AG10803 (cell line): ENCODE results near the gene NEDD4L.

ENCODE experiments used
- DNase-seq: peaks from one replicate; pipeline ENCODE4 v3.0.0; 2010; ENCODE audit warnings: low read depth
- H3K4me3 ChIP-seq: 2 replicates; pipeline ENCODE4 v1.5.1; 2011; ENCODE audit warnings: mild to moderate bottlenecking, low read length, control low read depth
- CTCF ChIP-seq: conservative IDR thresholded peaks from 2 replicates; pipeline ENCODE4 v1.5.1; 2011; ENCODE audit warnings: mild to moderate bottlenecking, low read length, control low read depth, inconsistent platforms

The NEDD4L gene

DNA sequence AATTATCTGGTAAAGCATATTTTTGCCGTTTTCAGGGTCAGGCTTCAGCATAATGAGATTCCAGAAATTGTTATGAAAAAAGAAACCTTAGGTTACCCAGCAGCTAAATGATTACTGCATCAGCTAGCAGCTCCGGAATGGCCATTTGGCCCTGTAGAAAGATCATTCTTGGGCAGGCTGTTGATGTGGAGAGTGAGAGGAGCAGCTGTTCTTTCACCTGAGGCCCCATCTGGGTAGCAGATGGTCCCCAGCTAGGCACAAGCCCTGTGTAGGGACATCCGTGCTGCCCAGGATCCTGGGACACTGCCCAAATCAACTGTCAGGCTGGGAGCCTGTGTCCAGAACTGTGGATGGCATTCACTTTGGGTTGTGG is 61.8 kb downstream of the NEDD4L start:
- DNase-seq, result peak; percentile 8
- no peak for TF ChIP-seq CTCF
- no peak overlapping the region for H3K4me3 ChIP-seq

- TF ChIP-seq CTCF, result no peak
Measured at GRCh38 chr18:58106289-58107070, 62.5 kb downstream of the NEDD4L start.

DNA sequence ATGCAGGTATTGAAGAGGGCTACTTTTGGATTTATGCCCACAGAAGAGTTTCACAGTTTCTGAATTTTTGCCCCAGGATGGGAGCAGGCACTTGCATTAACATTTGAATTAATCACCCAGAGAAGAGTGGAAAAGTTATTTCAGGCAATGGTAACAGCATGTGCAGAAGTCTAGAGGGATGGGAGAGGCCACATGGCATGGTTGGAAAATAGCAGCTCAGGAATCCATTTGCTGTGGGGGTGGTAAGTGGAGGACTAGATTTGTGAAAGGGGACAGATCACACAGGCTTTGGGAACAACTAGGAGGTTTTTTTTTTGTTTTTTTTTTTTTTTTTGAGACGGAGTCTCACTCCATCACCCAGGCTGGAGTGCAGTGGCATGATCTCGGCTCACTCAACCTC is 65.2 kb downstream of the NEDD4L start:
- no peak for TF ChIP-seq CTCF
- no peak overlapping the region for H3K4me3 ChIP-seq
- no peak for DNase-seq

More at GRCh38 chr18:58106289-58107070, 62.5 kb downstream of the NEDD4L start:
- no peak overlapping the region for H3K4me3 ChIP-seq
- DNase-seq, result no peak

- no peak for DNase-seq
- TF ChIP-seq CTCF, result no peak
- no peak overlapping the region for H3K4me3 ChIP-seq
Measured at GRCh38 chr18:58110398-58110797, 66.4 kb downstream of the NEDD4L start.

DNA sequence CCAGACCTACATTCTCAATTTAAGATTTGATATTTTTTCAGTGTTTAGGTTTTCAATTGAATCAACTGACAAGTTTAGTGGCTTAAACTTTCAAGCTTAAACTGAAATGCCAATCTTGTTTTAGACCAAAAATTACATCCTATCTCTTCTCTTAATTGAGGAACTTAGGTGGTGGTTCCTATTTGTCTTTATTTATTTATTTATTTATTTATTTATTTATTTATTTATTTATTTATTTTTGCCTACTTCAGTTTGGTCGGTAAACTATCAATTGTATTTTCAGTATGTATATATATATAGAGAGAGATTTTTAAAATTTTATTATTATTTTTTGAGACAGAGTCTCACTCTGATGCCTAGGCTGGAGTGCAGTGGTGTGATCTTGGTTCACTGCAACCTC is 68.1 kb downstream of the NEDD4L start:
- DNase-seq, result no peak
- H3K4me3 ChIP-seq, result no peak overlapping the region
- no peak for TF ChIP-seq CTCF

DNA sequence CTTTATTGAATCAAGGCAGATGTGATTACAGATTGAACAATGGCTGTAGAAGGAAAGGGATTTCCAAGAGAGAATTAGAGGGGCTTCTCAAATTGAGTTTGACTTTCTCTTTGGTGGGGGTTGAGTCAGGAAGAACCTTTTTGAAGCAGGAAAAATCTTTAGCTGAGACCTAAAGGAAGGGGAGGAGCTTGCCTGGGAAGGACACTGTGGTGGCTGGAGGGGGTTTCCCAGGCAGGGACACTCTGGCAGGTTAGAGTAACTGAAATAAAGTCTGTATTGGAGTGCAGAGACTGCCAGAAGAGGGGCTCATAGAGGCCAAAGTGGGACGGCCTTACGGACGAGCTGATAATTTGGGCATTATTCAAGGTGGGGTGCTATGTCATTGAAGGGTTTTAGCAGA is 69.3 kb downstream of the NEDD4L start:
- DNase-seq, result no peak
- no peak for TF ChIP-seq CTCF
- no peak overlapping the region for H3K4me3 ChIP-seq

DNA sequence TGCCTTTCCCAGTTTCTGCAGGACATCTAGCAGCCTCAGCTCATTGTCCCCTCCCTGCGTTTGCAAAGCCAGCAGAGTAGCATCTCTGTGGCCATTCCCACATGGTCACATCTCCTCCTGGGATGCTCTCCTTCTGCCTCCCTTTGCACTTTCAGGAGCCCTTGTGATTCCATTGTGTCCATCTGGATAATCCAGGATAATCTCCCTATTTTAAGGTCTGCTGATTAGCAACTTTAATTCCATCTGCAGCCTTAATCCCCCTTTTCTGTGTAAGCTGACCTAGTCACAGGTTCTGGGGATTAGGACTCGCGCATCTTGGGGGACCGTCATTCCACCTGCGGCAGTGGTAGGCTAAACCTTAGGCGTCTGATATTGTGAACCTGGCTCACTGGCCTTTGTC is 70.7 kb downstream of the NEDD4L start:
- no peak overlapping the region for H3K4me3 ChIP-seq
- TF ChIP-seq CTCF, result no peak

More for the DNA sequence above, 70.7 kb downstream of the NEDD4L start:
- no peak for DNase-seq
